ENCODE measurements around the gene ITGB1BP1. TPM values are rescaled to one million over a fixed set of nuclear protein-coding genes. Genes with fewer than 3 reads are reported as not detected.
A peak's percentile ranks its signal among the peaks of the same experiment; 100 is the strongest.

The ITGB1BP1 gene
- total and polyA plus RNA-seq, 2 of the 13 experiments (the other 11 are each of a cell fraction or from before 2014, with no cell fraction given), result 106 to 108 TPM

- TF ChIP-seq ZNF383 (CRISPR knock-in tag; IDR thresholded peaks at IDR 0.05; ENCODE audit: borderline replicate concordance), result no peak
- no peak for TF ChIP-seq ZNF17 (CRISPR knock-in tag; IDR thresholded peaks at IDR 0.05)
- TF ChIP-seq CHCHD3 (CRISPR knock-in tag; IDR thresholded peaks at IDR 0.05), result no peak
- no peak for TF ChIP-seq DDIT3 (CRISPR knock-in tag; IDR thresholded peaks at IDR 0.05)
- TF ChIP-seq MBNL3 (CRISPR knock-in tag; conservative IDR thresholded peaks at IDR 0.05), result no peak
- peak; percentile 82 for TF ChIP-seq PHF21A (CRISPR knock-in tag; IDR thresholded peaks at IDR 0.05)
- TF ChIP-seq ZNF276 (CRISPR knock-in tag; IDR thresholded peaks at IDR 0.05; ENCODE audit: low read depth), result peak; percentile 73; the same call in 1 of the 2 replicates
- TF ChIP-seq GZF1 (CRISPR knock-in tag; IDR thresholded peaks at IDR 0.05), result no peak
- no peak for TF ChIP-seq ZNF780A (CRISPR knock-in tag; IDR thresholded peaks at IDR 0.05)
- no peak for TF ChIP-seq HDAC6 (IDR thresholded peaks at IDR 0.05; ENCODE audit: low read depth, low read length)
- no peak for TF ChIP-seq ZNF549 (CRISPR knock-in tag; IDR thresholded peaks at IDR 0.05)
- TF ChIP-seq MED1 (CRISPR knock-in tag; IDR thresholded peaks at IDR 0.05), result peak; percentile 67
- no peak for TF ChIP-seq ZNF234 (CRISPR knock-in tag; conservative IDR thresholded peaks at IDR 0.05)
- no peak for TF ChIP-seq DMAP1 (CRISPR knock-in tag; IDR thresholded peaks at IDR 0.05)
- no peak for TF ChIP-seq PREB (CRISPR knock-in tag; IDR thresholded peaks at IDR 0.05)
- TF ChIP-seq THAP9 (CRISPR knock-in tag; IDR thresholded peaks at IDR 0.05; ENCODE audit: borderline replicate concordance), result peak; percentile 72; the same call in 1 of the 2 replicates
- TF ChIP-seq ZMYM4 (CRISPR knock-in tag; IDR thresholded peaks at IDR 0.05), result no peak; the same call in none of the 2 replicates
- peak; percentile 40; the same call in 1 of the 2 replicates for TF ChIP-seq HOMEZ (CRISPR knock-in tag; IDR thresholded peaks at IDR 0.05; ENCODE audit: low read depth)
- TF ChIP-seq ZNF740 (CRISPR knock-in tag; IDR thresholded peaks at IDR 0.05), result no peak
- TF ChIP-seq ZBTB25 (CRISPR knock-in tag; IDR thresholded peaks at IDR 0.05), result 0 out of 2 replicates have a peak, but pooled peaks have one; percentile 65
Measured at GRCh38 chr2:9380702-9381628, 42.4 kb downstream of the ITGB1BP1 start (continued).

All from HepG2 (cell line).